ENCODE measurements around the gene GANC. TPM values are rescaled to one million over a fixed set of nuclear protein-coding genes. Genes with fewer than 3 reads are reported as not detected.

GANC gene
- total RNA-seq, 1 experiment from 2014 or later = 15.8 TPM

GRCh38 chr15:42314818-42315217 lies 41.8 kb downstream of the GANC start:
- no peaks in the 10 kb centered on the region for H3K9me3 ChIP-seq (ENCODE audit: control insufficient read depth, low read depth, low read length)
- H4K91ac ChIP-seq (ENCODE audit: insufficient read length, low read depth, low read length) = no peak overlapping the region
- WGBS (ENCODE audit: extremely low coverage, insufficient read length, low lambda C conversion rate) = no CpG with 5 or more reads among the region's 1 CpG
- H3K27ac ChIP-seq (ENCODE audit: insufficient read length, low read depth, low read length) = no peak overlapping the region
- H3K23ac ChIP-seq (ENCODE audit: insufficient read length, low read depth, low read length) = no peak overlapping the region
- TF ChIP-seq CTCF (conservative IDR thresholded peaks at IDR 0.05) = no peak
- no peak overlapping the region for H3K4me3 Mint-ChIP-seq
- H2BK15ac ChIP-seq (ENCODE audit: low read depth, low read length) = no peak overlapping the region
- H3K27me3 ChIP-seq (ENCODE audit: insufficient read depth, low read length) = no peaks in the 10 kb centered on the region
- no peaks in the 10 kb centered on the region for H3K27me3 Mint-ChIP-seq (ENCODE audit: low read depth)
- DNase-seq = no peak
- no peak overlapping the region for H3K14ac ChIP-seq (ENCODE audit: insufficient read depth, low read length)
- H3K56ac ChIP-seq (ENCODE audit: insufficient read length, low read depth, low read length) = no peak overlapping the region
- H2BK5ac ChIP-seq (ENCODE audit: insufficient read length, low read length) = no peak overlapping the region
- no peaks in the 10 kb centered on the region for H3K9me3 Mint-ChIP-seq
- H4K8ac ChIP-seq (replicated peaks; ENCODE audit: insufficient read length, low read depth, low read length) = no peak overlapping the region
- H3K4me2 ChIP-seq (ENCODE audit: insufficient read depth, insufficient read length, low read length) = no peak overlapping the region
- H2BK120ac ChIP-seq (ENCODE audit: low read depth, low read length, poor library complexity, severe bottlenecking) = no peak overlapping the region
- no peak overlapping the region for H3T11ph ChIP-seq (ENCODE audit: low read length)
- no peaks in the 10 kb centered on the region for H3K79me2 ChIP-seq (ENCODE audit: insufficient read depth, low read length)
- H3K36me3 Mint-ChIP-seq (ENCODE audit: insufficient read depth in 1 of 3, low read depth in 3 of 3) = peaks cover 0 to 14% (median 0%) of the 10 kb centered on the region in 3 experiments; a peak in 1 of 7 replicates
- H4K20me1 ChIP-seq (ENCODE audit: control insufficient read depth, insufficient read depth, insufficient read length) = no peaks in the 10 kb centered on the region
- no peak overlapping the region for H2AK5ac ChIP-seq (ENCODE audit: insufficient read length, low read length)
- peaks cover 0 to 2% of the 10 kb centered on the region in 2 experiments; a peak in 1 of 4 replicates for H3K4me1 Mint-ChIP-seq
- no peak overlapping the region for H3K18ac ChIP-seq (ENCODE audit: insufficient read length, low read depth, low read length)
- H3K4me1 ChIP-seq (ENCODE audit: insufficient read depth, low read length) = no peaks in the 10 kb centered on the region
- no peak overlapping the region for H3K9ac ChIP-seq (ENCODE audit: extremely low read depth, insufficient read length, low read length)
- no peak overlapping the region for H2BK12ac ChIP-seq (ENCODE audit: insufficient read length, low read depth, low read length)
- H3K79me1 ChIP-seq (ENCODE audit: insufficient read depth, low read depth, low read length, poor library complexity, severe bottlenecking) = no peaks in the 10 kb centered on the region
- no peak overlapping the region for H3K4ac ChIP-seq (ENCODE audit: low read depth, low read length)
- no peaks in the 10 kb centered on the region for H3K23me2 ChIP-seq (ENCODE audit: insufficient read length, low read depth, low read length, poor library complexity, severe bottlenecking)
- H3K27ac Mint-ChIP-seq = no peak overlapping the region
- H4K5ac ChIP-seq (ENCODE audit: insufficient read length, low read depth, low read length) = no peak overlapping the region
- no peak overlapping the region for H2AFZ ChIP-seq (ENCODE audit: low read length)
- no peak overlapping the region for H2BK20ac ChIP-seq (ENCODE audit: low read depth, low read length, poor library complexity, severe bottlenecking)
